Caco-2 (cell line): Measurements from ENCODE around the gene TMEM117. TPM values are rescaled to one million over a fixed set of nuclear protein-coding genes. Genes with fewer than 3 reads are reported as not detected.

Experiments
- BruUV-seq: library from RNA; stranded (reverse); fragments of 400-500 nt; replicated peaks from 2 replicates; lab custom pipeline; 2021; lab: Mats Ljungman, UMichigan
- CTCF ChIA-PET: fragments of 300-600 bp; sonication (Branson Sonifier 250); formaldehyde crosslinking; loops from one replicate; lab custom pipeline; 2022; ENCODE audit warnings: antibody characterized with exemption; lab: Charles Lee
- POLR2A ChIA-PET: fragments of 300-600 bp; sonication (Branson Sonifier 250); formaldehyde crosslinking; loops from one replicate; lab custom pipeline; 2022; ENCODE audit warnings: antibody characterized with exemption; lab: Charles Lee
- DNase-seq, 2 experiments: peaks; one replicate each; pipeline versions ENCODE4 v3.0.0 to v3.0.0-alpha.2; 2020 to 2022
- H3K27me3 ChIP-seq: replicated peaks from 2 replicates; pipeline ENCODE4 v1.6.0; 2011; ENCODE audit warnings: low read length; ENCODE audit not compliant: control insufficient read depth, insufficient read depth
- H3K36me3 ChIP-seq: 2 replicates; pipeline ENCODE4 v1.5.1; 2011; ENCODE audit warnings: low read length; ENCODE audit not compliant: control insufficient read depth, insufficient read depth
- H3K4me1 ChIP-seq: fragments of 250-450 bp; sonication (Bioruptor Pico); 2 replicates; pipeline ENCODE4 v1.5.1; 2020; ENCODE audit warnings: mild to moderate bottlenecking
- H3K4me3 ChIP-seq: 2 replicates; pipeline ENCODE4 v1.5.1; 2011; ENCODE audit warnings: low read depth, mild to moderate bottlenecking, control low read depth, low read length
- H3K9me3 ChIP-seq: fragments of 250-450 bp; sonication (Bioruptor Pico); 2 replicates; pipeline ENCODE4 v1.5.1; 2020; ENCODE audit warnings: mild to moderate bottlenecking, moderate library complexity
- H3K27ac Mint-ChIP-seq: one replicate; pipeline ENCODE4 v1.8.0; 2022; ENCODE audit warnings: mixed read lengths; ENCODE audit not compliant: unreplicated experiment
- H3K27me3 Mint-ChIP-seq: one replicate; pipeline ENCODE4 v1.8.0; 2022; ENCODE audit warnings: mixed read lengths; ENCODE audit not compliant: insufficient read depth, unreplicated experiment
- H3K36me3 Mint-ChIP-seq: one replicate; pipeline ENCODE4 v1.8.0; 2022; ENCODE audit warnings: mild to moderate bottlenecking, mixed read lengths; ENCODE audit not compliant: insufficient read depth, unreplicated experiment
- H3K4me1 Mint-ChIP-seq: one replicate; pipeline ENCODE4 v1.8.0; 2022; ENCODE audit warnings: low read depth, mixed read lengths; ENCODE audit not compliant: unreplicated experiment
- H3K4me3 Mint-ChIP-seq: one replicate; pipeline ENCODE4 v1.8.0; 2022; ENCODE audit warnings: mild to moderate bottlenecking, moderate library complexity, mixed read lengths; ENCODE audit not compliant: unreplicated experiment
- H3K9me3 Mint-ChIP-seq: one replicate; pipeline ENCODE4 v1.8.0; 2022; ENCODE audit warnings: mixed read lengths; ENCODE audit not compliant: unreplicated experiment
- CTCF ChIP-seq, 2 experiments: fragments of 200-600 bp in 1 of 2; IDR thresholded peaks; 1 replicate in 1 of 2; 2 replicates in 1 of 2; pipeline versions ENCODE4 v1.5.1 to v1.8.0; 2011 to 2022; ENCODE audit warnings: antibody characterized with exemption in 1 of 2, control low read depth in 1 of 2, inconsistent platforms in 1 of 2, low read depth in 1 of 2, low read length in 1 of 2, mild to moderate bottlenecking in 1 of 2, moderate library complexity in 1 of 2; ENCODE audit not compliant: insufficient read depth in 1 of 2, severe bottlenecking in 1 of 2, unreplicated experiment in 1 of 2
- intact Hi-C: fragments of 100-400 bp; cut with micrococcal nuclease; formaldehyde crosslinking; loops from one replicate; pipeline ENCODE4 v1.10.0; 2022; ENCODE audit not compliant: unreplicated experiment
- total RNA-seq: library from RNA; stranded (reverse); gene quantifications from 2 replicates; pipeline ENCODE4 v1.2.3, GENCODE V29; 2022

TMEM117 gene
- total RNA-seq, 1 experiment from 2014 or later: 34.1 TPM

- no peaks in the 10 kb centered on the region for H3K4me1 Mint-ChIP-seq
- no peaks in the 10 kb centered on the region for H3K9me3 ChIP-seq
- no peaks in the 10 kb centered on the region for H3K9me3 Mint-ChIP-seq
- no peaks in the 10 kb centered on the region for H3K27me3 Mint-ChIP-seq
- no peak overlapping the region for H3K27ac Mint-ChIP-seq
- H3K4me3 ChIP-seq: no peak overlapping the region
- H3K36me3 Mint-ChIP-seq: no peaks in the 10 kb centered on the region
- BruUV-seq: no TSS peak
- H3K4me1 ChIP-seq: peaks cover 11% of the 10 kb centered on the region; the same call in 1 of the 2 replicates
- TF ChIP-seq CTCF (IDR thresholded peaks at IDR 0.05; ENCODE audit: insufficient read depth in 1 of 2, low read depth in 1 of 2, low read length in 1 of 2, severe bottlenecking in 1 of 2, unreplicated experiment in 1 of 2): no peak
- intact Hi-C loops: no loop called here
- H3K36me3 ChIP-seq: no peaks in the 10 kb centered on the region
- DNase-seq: no peak
- ChIA-PET CTCF (no interaction called here), POLR2A (no interaction called here)
- no peak overlapping the region for H3K4me3 Mint-ChIP-seq
- H3K27me3 ChIP-seq: no peaks in the 10 kb centered on the region
Measured at GRCh38 chr12:44031472-44032185, 195.7 kb downstream of the TMEM117 start.

GRCh38 chr12:44034906-44035305 lies 199.0 kb downstream of the TMEM117 start:
- Histone ChIP-seq H3K4me1 (no peaks in the 10 kb centered on the region), H3K27me3 (no peaks in the 10 kb centered on the region), H3K9me3 (no peaks in the 10 kb centered on the region), H3K4me3 (no peak overlapping the region), H3K36me3 (no peaks in the 10 kb centered on the region)
- Mint-ChIP-seq H3K27ac (no peak overlapping the region), H3K36me3 (no peaks in the 10 kb centered on the region), H3K27me3 (no peaks in the 10 kb centered on the region), H3K9me3 (no peaks in the 10 kb centered on the region), H3K4me3 (no peak overlapping the region), H3K4me1 (no peaks in the 10 kb centered on the region)
- intact Hi-C loops: no loop called here
- no TSS peak for BruUV-seq
- DNase-seq: no peak
- ChIA-PET POLR2A (no interaction called here), CTCF (no interaction called here)
- TF ChIP-seq CTCF (IDR thresholded peaks at IDR 0.05; ENCODE audit: insufficient read depth in 1 of 2, low read depth in 1 of 2, low read length in 1 of 2, severe bottlenecking in 1 of 2, unreplicated experiment in 1 of 2): no peak

- BruUV-seq: no TSS peak
- no peaks in the 10 kb centered on the region for H3K36me3 Mint-ChIP-seq
- no peaks in the 10 kb centered on the region for H3K4me1 ChIP-seq
- ChIA-PET CTCF (no interaction called here), POLR2A (no interaction called here)
- no peak overlapping the region for H3K4me3 ChIP-seq
- TF ChIP-seq CTCF (IDR thresholded peaks at IDR 0.05; ENCODE audit: insufficient read depth in 1 of 2, low read depth in 1 of 2, low read length in 1 of 2, severe bottlenecking in 1 of 2, unreplicated experiment in 1 of 2): no peak
- intact Hi-C loops: no loop called here
- H3K27me3 ChIP-seq: no peaks in the 10 kb centered on the region
- no peak overlapping the region for H3K27ac Mint-ChIP-seq
- H3K36me3 ChIP-seq: no peaks in the 10 kb centered on the region
- no peaks in the 10 kb centered on the region for H3K4me1 Mint-ChIP-seq
- H3K9me3 Mint-ChIP-seq: no peaks in the 10 kb centered on the region
- no peak for DNase-seq
- no peak overlapping the region for H3K4me3 Mint-ChIP-seq
- no peaks in the 10 kb centered on the region for H3K27me3 Mint-ChIP-seq
- H3K9me3 ChIP-seq: no peaks in the 10 kb centered on the region
Measured at GRCh38 chr12:44036875-44037443, 201.1 kb downstream of the TMEM117 start.
